GM21576 (cell line): Measurements from ENCODE around the gene RRAS2.

ENCODE experiments used
- ATAC-seq: cut with Tn5 transposase; IDR thresholded peaks from one replicate; pipeline ENCODE4 v1.9.1; 2021; ENCODE audit warnings: mild to moderate bottlenecking, moderate library complexity; ENCODE audit not compliant: unreplicated experiment

RRAS2 gene

DNA sequence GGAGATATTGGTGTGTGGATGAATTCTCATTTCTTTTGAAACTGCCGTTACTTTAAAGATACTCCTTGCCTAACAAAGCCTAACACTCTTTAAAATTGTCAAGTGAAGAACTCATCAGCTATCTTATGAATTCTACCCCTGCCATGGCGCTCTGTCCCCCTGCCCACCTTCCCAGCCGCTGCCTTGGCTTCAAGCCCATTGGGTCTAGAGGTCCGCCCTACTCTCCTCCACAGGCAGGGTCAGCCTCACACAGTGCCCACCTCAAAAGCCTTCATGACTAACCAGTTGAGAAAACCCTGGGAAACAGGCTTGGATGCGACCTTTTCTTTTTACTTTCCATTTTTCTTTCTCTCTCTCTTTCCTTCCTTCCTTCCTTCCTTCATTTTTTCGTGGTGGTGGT, 128.6 kb downstream of the RRAS2 start:
- no peak for ATAC-seq

DNA sequence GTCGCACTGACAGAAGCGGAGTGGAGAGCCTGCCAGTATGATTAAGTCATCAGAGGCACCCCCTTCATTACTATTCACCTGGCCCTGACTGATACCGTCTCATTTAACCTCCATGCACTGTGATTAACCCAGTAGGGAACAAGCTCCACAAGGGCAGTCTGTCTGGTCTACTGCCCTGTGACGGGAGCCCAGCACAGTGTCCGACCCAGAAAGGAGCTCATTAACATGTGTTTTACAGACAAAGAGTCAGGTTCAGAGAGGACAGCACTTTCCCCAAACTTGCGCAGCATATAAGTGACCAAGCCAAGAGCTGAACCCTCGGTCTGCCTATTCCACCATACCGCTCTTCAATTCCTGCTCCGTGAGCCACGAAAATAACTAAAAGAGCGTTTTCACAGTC, 129.5 kb downstream of the RRAS2 start:
- no peak for ATAC-seq

GRCh38 chr11:14228356-14228755, 130.6 kb downstream of the RRAS2 start:
- ATAC-seq, result no peak
